Ectodermal cell (in vitro differentiated cells): ENCODE results near the gene HOXA4.

Experiments
- H3K27ac ChIP-seq: 2 replicates; pipeline ENCODE4 v1.7.0; 2013; ENCODE audit warnings: mild to moderate bottlenecking, low read depth, low read length; ENCODE audit not compliant: insufficient read depth, poor library complexity, severe bottlenecking
- H3K27me3 ChIP-seq: 2 replicates; pipeline ENCODE4 v1.7.0; 2013; ENCODE audit warnings: mild to moderate bottlenecking, low read length; ENCODE audit not compliant: insufficient read depth, control insufficient read depth, poor library complexity, severe bottlenecking
- H3K36me3 ChIP-seq: one replicate; pipeline ENCODE4 v1.7.0; 2013; ENCODE audit warnings: low read length; ENCODE audit not compliant: control insufficient read depth, insufficient read depth
- H3K4me1 ChIP-seq: one replicate; pipeline ENCODE4 v1.7.0; 2013; ENCODE audit warnings: low read length; ENCODE audit not compliant: control insufficient read depth, insufficient read depth
- H3K4me3 ChIP-seq: 2 replicates; pipeline ENCODE4 v1.7.0; 2013; ENCODE audit warnings: low read depth, low read length, control low read depth; ENCODE audit not compliant: insufficient read depth
- H3K9me3 ChIP-seq: 2 replicates; pipeline ENCODE4 v1.7.0; 2013; ENCODE audit warnings: mild to moderate bottlenecking, low read length, moderate library complexity; ENCODE audit not compliant: control insufficient read depth
- WGBS, 2 experiments: methylation state at CpG; one replicate each; pipeline ENCODE4 v1.1.7; 2013; ENCODE audit warnings: missing lambda C conversion rate in 2 of 2; 5-methylcytosine and 5-hydroxymethylcytosine counted together

The HOXA4 gene

GRCh38 chr7:27157702-27158431 is 27.3 kb upstream of the HOXA4 start:
- Histone ChIP-seq H3K27me3 (peaks cover 100% of the 10 kb centered on the region), H3K4me3 (no peak overlapping the region), H3K36me3 (no peaks in the 10 kb centered on the region), H3K4me1 (no peaks in the 10 kb centered on the region), H3K27ac (no peak overlapping the region), H3K9me3 (no peaks in the 10 kb centered on the region)
- 55% methylated on average over 30 of the region's 30 CpGs for WGBS, 2 experiments

- Histone ChIP-seq H3K27ac (no peak overlapping the region), H3K4me3 (no peak overlapping the region), H3K27me3 (peaks cover 100% of the 10 kb centered on the region), H3K36me3 (no peaks in the 10 kb centered on the region), H3K4me1 (no peaks in the 10 kb centered on the region), H3K9me3 (no peaks in the 10 kb centered on the region)
- 39 to 44% methylated on average over 30 of the region's 30 CpGs for WGBS, 2 experiments
Observed at GRCh38 chr7:27156916-27157701, 26.6 kb upstream of the HOXA4 start.

DNA sequence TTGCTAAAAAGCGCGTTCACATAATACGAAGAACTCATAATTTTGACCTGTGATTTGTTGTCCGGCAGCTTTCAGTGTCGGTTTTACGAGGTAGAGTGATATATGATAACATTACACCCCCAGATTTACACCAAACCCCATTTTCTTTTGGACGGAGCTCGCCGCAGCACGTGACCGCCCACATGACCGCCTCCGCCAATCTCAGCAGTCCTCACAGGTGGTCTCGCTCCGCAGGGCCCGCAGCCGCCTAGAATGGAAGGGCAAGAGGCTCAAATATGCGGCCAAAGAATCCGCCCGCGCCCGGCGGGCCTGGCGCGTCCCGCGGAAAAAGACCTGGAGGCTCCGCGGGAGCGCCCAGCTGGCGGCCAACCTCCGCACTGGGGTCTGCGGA is 25.9 kb upstream of the HOXA4 start, which contains the start of gene HOXA7:
HOXA7 (minus strand) TSS at position 168 of the 391 bp plus-strand sequence; CDS start at position 38, 130 bp downstream.
- H3K4me1 ChIP-seq: no peaks in the 10 kb centered on the region
- 9 to 11% methylated on average over 31 to 33 of the region's 33 CpGs for WGBS, 2 experiments
- no peak within 1 kb of the TSS for H3K27ac ChIP-seq
- no peaks in the 10 kb centered on the region for H3K36me3 ChIP-seq
- no peaks in the 10 kb centered on the region for H3K9me3 ChIP-seq
- peaks cover 100% of the 10 kb centered on the region for H3K27me3 ChIP-seq
- H3K4me3 ChIP-seq: no peak within 1 kb of the TSS

GRCh38 chr7:27155816-27156507 is 25.4 kb upstream of the HOXA4 start:
- Histone ChIP-seq H3K27me3 (peaks cover 100% of the 10 kb centered on the region), H3K36me3 (no peaks in the 10 kb centered on the region), H3K9me3 (no peaks in the 10 kb centered on the region), H3K4me1 (peaks cover 5% of the 10 kb centered on the region), H3K4me3 (no peak overlapping the region), H3K27ac (no peak overlapping the region)
- 8 to 9% methylated on average over 63 of the region's 63 CpGs for WGBS, 2 experiments

DNA sequence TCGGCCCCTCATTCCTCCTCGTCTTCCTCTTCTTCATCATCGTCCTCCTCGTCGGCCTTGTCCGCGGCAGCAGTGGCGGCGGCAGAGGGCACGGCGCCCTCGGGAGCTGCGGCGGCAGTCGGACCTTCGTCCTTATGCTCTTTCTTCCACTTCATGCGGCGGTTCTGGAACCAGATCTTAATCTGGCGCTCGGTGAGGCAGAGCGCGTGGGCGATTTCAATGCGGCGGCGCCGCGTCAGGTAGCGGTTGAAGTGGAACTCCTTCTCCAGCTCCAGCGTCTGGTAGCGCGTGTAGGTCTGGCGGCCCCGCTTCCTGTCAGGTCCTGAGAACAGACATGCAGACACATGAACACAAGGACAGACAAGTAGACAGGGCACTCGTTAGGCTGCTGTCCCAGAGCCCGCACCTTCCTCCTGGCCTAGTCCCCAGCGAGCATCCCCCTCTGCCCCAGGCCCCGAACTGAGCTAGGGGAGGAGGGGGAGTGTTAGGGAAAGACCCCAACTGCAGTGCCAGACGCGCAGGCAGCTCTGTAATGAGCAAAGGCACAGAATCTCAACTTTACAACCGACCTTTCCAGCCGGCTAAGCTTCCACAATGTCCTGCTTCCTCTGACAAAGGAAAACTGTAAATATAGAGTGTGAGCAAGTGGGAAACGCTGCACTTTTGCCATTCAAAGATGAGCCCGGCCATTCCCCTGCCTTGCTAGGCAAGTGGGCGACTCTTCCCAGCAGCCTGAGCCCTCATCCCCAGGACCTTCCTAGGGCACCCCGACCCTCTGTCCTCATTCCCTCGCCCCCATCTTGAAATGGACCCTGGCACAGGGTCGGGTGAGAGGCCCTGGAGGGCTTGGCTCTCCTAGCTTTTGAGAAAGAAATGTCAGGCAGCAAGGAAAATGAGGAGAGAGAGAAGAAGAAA is 24.6 kb upstream of the HOXA4 start:
- H3K27me3 ChIP-seq: peaks cover 100% of the 10 kb centered on the region
- no peak overlapping the region for H3K27ac ChIP-seq
- no peak overlapping the region for H3K4me3 ChIP-seq
- peaks cover 5% of the 10 kb centered on the region for H3K4me1 ChIP-seq
- H3K36me3 ChIP-seq: no peaks in the 10 kb centered on the region
- no peaks in the 10 kb centered on the region for H3K9me3 ChIP-seq
- 15 to 16% methylated on average over 48 of the region's 48 CpGs for WGBS, 2 experiments

GRCh38 chr7:27154369-27154768 is 23.8 kb upstream of the HOXA4 start:
- WGBS, 2 experiments: 42 to 43% methylated on average over 10 of the region's 10 CpGs
- peaks cover 5% of the 10 kb centered on the region for H3K4me1 ChIP-seq
- H3K36me3 ChIP-seq: no peaks in the 10 kb centered on the region
- peaks cover 100% of the 10 kb centered on the region for H3K27me3 ChIP-seq
- H3K27ac ChIP-seq: no peak overlapping the region
- H3K9me3 ChIP-seq: no peaks in the 10 kb centered on the region
- no peak overlapping the region for H3K4me3 ChIP-seq

- WGBS, 2 experiments: 38 to 44% methylated on average over 3 of the region's 3 CpGs
- H3K9me3 ChIP-seq: no peaks in the 10 kb centered on the region
- H3K4me1 ChIP-seq: peaks cover 5% of the 10 kb centered on the region
- H3K27me3 ChIP-seq: peaks cover 100% of the 10 kb centered on the region
- H3K36me3 ChIP-seq: no peaks in the 10 kb centered on the region
- H3K4me3 ChIP-seq: no peak overlapping the region
- H3K27ac ChIP-seq: no peak overlapping the region
Observed at GRCh38 chr7:27153526-27153925, 23.0 kb upstream of the HOXA4 start.

GRCh38 chr7:27152816-27153442 is 22.4 kb upstream of the HOXA4 start:
- H3K4me3 ChIP-seq: no peak overlapping the region
- no peaks in the 10 kb centered on the region for H3K36me3 ChIP-seq
- 21 to 26% methylated on average over 22 of the region's 22 CpGs for WGBS, 2 experiments
- no peak overlapping the region for H3K27ac ChIP-seq
- H3K4me1 ChIP-seq: peaks cover 5% of the 10 kb centered on the region
- H3K27me3 ChIP-seq: peaks cover 100% of the 10 kb centered on the region
- no peaks in the 10 kb centered on the region for H3K9me3 ChIP-seq
